ENCODE results near the gene PRSS48. TPM values are rescaled to one million over a fixed set of nuclear protein-coding genes. Genes with fewer than 3 reads are reported as not detected.
A peak's percentile ranks its signal among the peaks of the same experiment; 100 is the strongest.

Gene PRSS48
- total and polyA plus RNA-seq, 2 of the 4 experiments (the other 2 are of a cell fraction) = not detected

GRCh38 chr4:151291485-151291884 is 14.5 kb downstream of the PRSS48 start:
- no peak overlapping the region for H4K91ac ChIP-seq (ENCODE audit: insufficient read depth, low read depth, low read length)
- no peak overlapping the region for H3K18ac ChIP-seq (ENCODE audit: low read depth, low read length)
- no peak overlapping the region for H2BK20ac ChIP-seq (ENCODE audit: low read depth, low read length)
- H3K56ac ChIP-seq (ENCODE audit: extremely low read depth, insufficient read depth, low read length) = no peak overlapping the region
- peak overlapping the region; percentile 35; the same call in 1 of the 2 replicates for H2AK5ac ChIP-seq (ENCODE audit: low read depth, low read length)
- H3K79me1 ChIP-seq (ENCODE audit: low read depth in 1 of 2, low read length in 2 of 2) = no peaks in the 10 kb centered on the region
- BruUV-seq (replicated peaks) = no TSS peak
- H2AK9ac ChIP-seq (replicated peaks; ENCODE audit: low read depth, low read length, poor library complexity) = no peak overlapping the region
- H4K20me1 ChIP-seq (ENCODE audit: insufficient read depth, low read length) = no peaks in the 10 kb centered on the region
- H2BK15ac ChIP-seq (ENCODE audit: low read depth, low read length) = no peak overlapping the region
- H2BK120ac ChIP-seq (ENCODE audit: low read depth, low read length) = no peak overlapping the region
- no peak overlapping the region for H2AFZ ChIP-seq (replicated peaks; ENCODE audit: low read length, poor library complexity)
- TF ChIP-seq CTCF (conservative IDR thresholded peaks at IDR 0.05; ENCODE audit: low read depth, low read length) (no peak), SMC3 (IDR thresholded peaks at IDR 0.05; ENCODE audit: low read depth, low read length) (no peak)
- no CpG with 5 or more reads among the region's 1 CpG for WGBS, 2 experiments (ENCODE audit: extremely low coverage in 2 of 2, insufficient read length in 1 of 2)
- H3K36me3 ChIP-seq (ENCODE audit: control insufficient read depth, insufficient read depth, low read length) = no peaks in the 10 kb centered on the region
- H3K14ac ChIP-seq (replicated peaks; ENCODE audit: low read depth, low read length) = no peak overlapping the region
- H3K4me2 ChIP-seq (ENCODE audit: low read depth, low read length) = no peak overlapping the region
- H3K27me3 ChIP-seq (ENCODE audit: control insufficient read depth, insufficient read depth, low read length) = no peaks in the 10 kb centered on the region
- ATAC-seq (ENCODE audit: low read depth) (no peak), DNase-seq (no peak)
- no peaks in the 10 kb centered on the region for H3K4me1 ChIP-seq (ENCODE audit: control insufficient read depth, insufficient read depth, low read length)
- no peaks in the 10 kb centered on the region for H3K9me3 ChIP-seq (ENCODE audit: control insufficient read depth, insufficient read depth, low read length)
- POLR2A ChIA-PET (ENCODE audit: unreplicated experiment) = no interaction called here
- no peak overlapping the region for H3K4me3 ChIP-seq (ENCODE audit: insufficient read depth, low read depth, low read length)
- H3K4ac ChIP-seq (ENCODE audit: low read depth, low read length) = no peak overlapping the region
- H4K5ac ChIP-seq (ENCODE audit: low read depth, low read length) = no peak overlapping the region
- 0 out of 2 replicates have a peak, but pooled peaks cover 3% of the 10 kb centered on the region for H3K9me1 ChIP-seq (ENCODE audit: insufficient read depth, low read length)
- CTCF ChIA-PET = interaction anchor here (0.6 kb wide), 1 partner anchor 1767 kb away, joined by 3 read pairs; no protein-coding TSS in a partner anchor
- H3K27ac ChIP-seq (ENCODE audit: insufficient read depth, low read length) = no peak overlapping the region
- no peak overlapping the region for H4K8ac ChIP-seq (ENCODE audit: low read depth in 2 of 2, low read length in 2 of 2)
- no peak overlapping the region for H3K23ac ChIP-seq (ENCODE audit: low read depth, low read length)
- H3K9ac ChIP-seq (ENCODE audit: low read depth, low read length) = no peak overlapping the region
- H2BK5ac ChIP-seq (ENCODE audit: low read depth, low read length, poor library complexity, severe bottlenecking) = no peak overlapping the region
- dilution Hi-C loops (cut with HindIII; ENCODE audit: low sequenced_read_pairs, unreplicated experiment) = no loop called here
- in situ Hi-C loops (cut with MboI; ENCODE audit: low sequenced_read_pairs) = no loop called here
- intact Hi-C loops (cut with micrococcal nuclease) = no loop called here

All from IMR-90 (cell line).